Thymus (tissue), 11 donors: ENCODE measurements around the gene CDK3. TPM values are rescaled to one million over a fixed set of nuclear protein-coding genes. Genes with fewer than 3 reads are reported as not detected.

ENCODE experiments used
- DNase-seq, 9 donors: peaks; one replicate each; pipeline ENCODE4 v3.0.0-alpha.2; 2013; ENCODE audit warnings: low spot score in 9 of 9, low read depth in 6 of 9, missing footprints in 1 of 9
- H3K27ac ChIP-seq, 2 donors: one replicate each; pipeline ENCODE4 v1.5.1; 2013; ENCODE audit warnings: control low read depth in 1 of 2, low read depth in 1 of 2, low read length in 1 of 2, mild to moderate bottlenecking in 1 of 2, moderate library complexity in 1 of 2
- H3K27me3 ChIP-seq, 2 donors: one replicate each; pipeline ENCODE4 v1.5.1; 2013; ENCODE audit warnings: low read length in 1 of 2; ENCODE audit not compliant: control insufficient read depth in 2 of 2, insufficient read depth in 1 of 2
- H3K36me3 ChIP-seq, 2 donors: one replicate each; pipeline ENCODE4 v1.5.1; 2013; ENCODE audit warnings: low read length in 1 of 2, mild to moderate bottlenecking in 1 of 2, moderate library complexity in 1 of 2; ENCODE audit not compliant: control insufficient read depth in 2 of 2, insufficient read depth in 2 of 2
- H3K4me1 ChIP-seq, 2 donors: one replicate each; pipeline ENCODE4 v1.5.1; 2013; ENCODE audit warnings: low read length in 2 of 2; ENCODE audit not compliant: control insufficient read depth in 2 of 2, insufficient read depth in 2 of 2
- H3K4me3 ChIP-seq, 2 donors: one replicate each; pipeline ENCODE4 v1.5.1; 2013; ENCODE audit warnings: low read length in 2 of 2, control low read depth in 1 of 2, mild to moderate bottlenecking in 1 of 2
- H3K9me3 ChIP-seq, 2 donors: one replicate each; pipeline ENCODE4 v1.5.1; 2013; ENCODE audit warnings: low read length in 1 of 2, mild to moderate bottlenecking in 1 of 2; ENCODE audit not compliant: control insufficient read depth in 2 of 2, insufficient read depth in 1 of 2
- WGBS: extraction: QIAGEN DNeasy Blood & Tissue Kit; methylation state at CpG from one replicate; pipeline ENCODE4 v1.1.7; 2013; 5-methylcytosine and 5-hydroxymethylcytosine counted together
- polyA plus RNA-seq: library from polyadenylated mRNA; stranded (reverse); fragments of 200-250 nt; gene quantifications from one replicate; pipeline ENCODE4 v1.2.3, GENCODE V29; 2013
- total RNA-seq: library from RNA; stranded (reverse); fragments of 120-200 nt; gene quantifications from one replicate; pipeline ENCODE4 v1.2.4, GENCODE V29; 2013
- donor health status: healthy.

Gene CDK3
- total and polyA plus RNA-seq, 2 donors, result 3.2 to 31.8 TPM

DNA sequence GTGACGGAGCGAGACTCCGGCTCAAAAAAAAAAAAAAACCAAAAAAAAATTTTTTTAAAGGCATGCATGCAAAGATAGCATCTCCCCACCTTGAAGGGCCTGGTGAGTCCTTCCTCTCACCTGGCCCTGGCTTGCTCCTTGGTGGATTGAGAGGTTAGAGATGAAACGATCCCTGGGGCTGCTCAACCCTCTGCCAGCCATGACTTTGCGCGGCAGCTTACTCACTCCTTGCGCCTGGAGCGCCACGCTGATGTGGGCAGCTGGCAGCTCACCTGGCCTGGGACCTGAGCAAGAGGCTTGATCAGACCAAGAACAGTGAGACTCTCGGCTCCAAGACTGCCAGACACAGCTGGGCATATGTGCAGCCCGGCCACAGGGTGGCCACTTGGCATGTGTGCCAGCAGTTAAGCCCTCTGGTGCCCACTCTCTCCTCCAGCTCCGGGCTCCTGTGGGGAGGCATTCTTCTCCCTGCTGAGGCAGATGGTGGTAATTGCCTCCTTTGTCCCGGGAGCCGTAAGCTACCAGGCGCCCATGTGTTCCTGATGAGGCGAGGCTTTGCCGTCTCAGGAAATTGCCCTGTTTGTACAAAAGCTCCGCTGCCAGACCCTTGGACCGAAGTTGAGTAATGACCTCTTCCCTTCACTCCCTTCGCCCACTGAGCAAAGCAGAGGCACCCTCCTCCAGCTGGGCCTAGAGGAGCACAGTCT is 31.6 kb downstream of the CDK3 start:
- no peaks in the 10 kb centered on the region for H3K27me3 ChIP-seq
- WGBS, result 96% methylated on average over 20 of the region's 20 CpGs
- no peak overlapping the region for H3K4me3 ChIP-seq
- peaks cover 7 to 8% of the 10 kb centered on the region in 2 donors for H3K36me3 ChIP-seq
- peaks cover 0 to 10% of the 10 kb centered on the region in 2 donors for H3K9me3 ChIP-seq
- no peak overlapping the region for H3K27ac ChIP-seq
- H3K4me1 ChIP-seq, result peaks cover 7 to 29% of the 10 kb centered on the region in 2 donors
- no peak for DNase-seq

GRCh38 chr17:76032780-76033108 is 32.1 kb downstream of the CDK3 start:
- 99% methylated on average over 5 of the region's 5 CpGs for WGBS
- Histone ChIP-seq H3K27me3 (no peaks in the 10 kb centered on the region), H3K4me3 (no peak overlapping the region), H3K9me3 (peaks cover 0 to 10% of the 10 kb centered on the region in 2 donors), H3K36me3 (peaks cover 7 to 8% of the 10 kb centered on the region in 2 donors), H3K4me1 (peaks cover 7 to 25% of the 10 kb centered on the region in 2 donors), H3K27ac (no peak overlapping the region)
- DNase-seq, result no peak

DNA sequence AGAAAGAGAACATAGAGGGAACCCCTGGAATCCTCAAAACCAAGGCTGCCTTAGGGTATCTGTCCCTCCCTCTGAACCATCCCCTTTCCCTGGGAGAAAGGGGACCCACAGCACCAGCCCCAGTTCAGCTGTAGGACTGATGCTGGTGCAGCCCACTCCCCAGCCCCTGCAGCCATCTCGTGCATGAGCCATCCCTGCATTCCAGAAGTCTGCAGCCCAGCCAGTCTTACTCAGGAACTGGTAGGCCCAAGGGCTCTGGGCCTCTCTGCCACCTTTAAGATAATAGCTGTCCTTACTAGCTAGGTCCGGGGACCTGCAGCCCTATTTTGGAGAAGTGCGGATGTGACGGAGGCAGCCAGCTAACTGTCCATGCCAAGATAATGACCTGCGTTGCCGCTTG is 32.5 kb downstream of the CDK3 start:
- WGBS, result 99% methylated on average over 6 of the region's 6 CpGs
- H3K27ac ChIP-seq, result no peak overlapping the region

GRCh38 chr17:76034428-76035350 is 34.0 kb downstream of the CDK3 start:
- H3K27ac ChIP-seq, result no peak overlapping the region
- H3K4me1 ChIP-seq, result peaks cover 2 to 8% of the 10 kb centered on the region in 2 donors
- DNase-seq, result no peak
- H3K4me3 ChIP-seq, result no peak overlapping the region
- 94% methylated on average over 13 of the region's 13 CpGs for WGBS
- H3K36me3 ChIP-seq, result peaks cover 20 to 23% of the 10 kb centered on the region in 2 donors
- H3K9me3 ChIP-seq, result peaks cover 0 to 10% of the 10 kb centered on the region in 2 donors
- H3K27me3 ChIP-seq, result no peaks in the 10 kb centered on the region

More for the DNA sequence above, 32.5 kb downstream of the CDK3 start:
- Histone ChIP-seq H3K4me3 (no peak overlapping the region), H3K27me3 (no peaks in the 10 kb centered on the region), H3K36me3 (peaks cover 7 to 8% of the 10 kb centered on the region in 2 donors), H3K4me1 (peaks cover 7 to 24% of the 10 kb centered on the region in 2 donors), H3K9me3 (peaks cover 0 to 10% of the 10 kb centered on the region in 2 donors)
- DNase-seq, result no peak

- peaks cover 0 to 10% of the 10 kb centered on the region in 2 donors for H3K9me3 ChIP-seq
- DNase-seq, result no peak
- H3K27ac ChIP-seq, result no peak overlapping the region
- H3K4me1 ChIP-seq, result peaks cover 0 to 3% of the 10 kb centered on the region in 2 donors
- 95% methylated on average over 22 of the region's 22 CpGs for WGBS
- no peaks in the 10 kb centered on the region for H3K27me3 ChIP-seq
- H3K4me3 ChIP-seq, result no peak overlapping the region
- peaks cover 40 to 43% of the 10 kb centered on the region in 2 donors for H3K36me3 ChIP-seq
These were observed 36.0 kb downstream of the CDK3 start for GRCh38 chr17:76036497-76037261.

GRCh38 chr17:76038050-76038449 is 37.4 kb downstream of the CDK3 start:
- peaks cover 0 to 4% of the 10 kb centered on the region in 2 donors for H3K9me3 ChIP-seq
- H3K27ac ChIP-seq, result no peak overlapping the region
- H3K4me3 ChIP-seq, result no peak overlapping the region
- H3K4me1 ChIP-seq, result peaks cover 0 to 3% of the 10 kb centered on the region in 2 donors
- H3K36me3 ChIP-seq, result peaks cover 47 to 54% of the 10 kb centered on the region in 2 donors
- no peak for DNase-seq
- 97% methylated on average over 3 of the region's 3 CpGs for WGBS
- no peaks in the 10 kb centered on the region for H3K27me3 ChIP-seq

DNA sequence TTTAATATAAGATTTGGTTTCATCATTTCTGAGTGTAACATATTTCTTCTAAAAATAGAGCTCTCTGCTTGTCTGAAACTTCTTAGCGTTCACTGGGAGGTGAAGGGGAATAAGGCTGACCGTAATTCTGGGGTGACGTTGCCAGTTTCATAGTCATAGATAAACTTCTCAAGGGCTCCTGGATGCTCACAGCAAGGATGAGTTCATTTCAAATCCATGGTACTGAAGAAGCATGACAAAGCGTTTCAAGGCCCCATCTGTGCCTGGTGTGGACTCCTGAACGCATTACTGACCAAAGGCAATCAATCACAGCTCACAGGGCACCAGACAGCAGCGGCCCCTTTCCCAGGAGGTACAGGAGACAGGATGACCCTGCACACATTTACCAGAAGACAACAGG is 38.5 kb downstream of the CDK3 start:
- H3K4me1 ChIP-seq, result peaks cover 0 to 3% of the 10 kb centered on the region in 2 donors
- no peak for DNase-seq
- H3K27me3 ChIP-seq, result no peaks in the 10 kb centered on the region
- H3K4me3 ChIP-seq, result no peak overlapping the region
- no peak overlapping the region for H3K27ac ChIP-seq
- WGBS, result 95% methylated on average over 6 of the region's 6 CpGs
- H3K36me3 ChIP-seq, result peaks cover 58 to 64% of the 10 kb centered on the region in 2 donors
- H3K9me3 ChIP-seq, result no peaks in the 10 kb centered on the region

DNA sequence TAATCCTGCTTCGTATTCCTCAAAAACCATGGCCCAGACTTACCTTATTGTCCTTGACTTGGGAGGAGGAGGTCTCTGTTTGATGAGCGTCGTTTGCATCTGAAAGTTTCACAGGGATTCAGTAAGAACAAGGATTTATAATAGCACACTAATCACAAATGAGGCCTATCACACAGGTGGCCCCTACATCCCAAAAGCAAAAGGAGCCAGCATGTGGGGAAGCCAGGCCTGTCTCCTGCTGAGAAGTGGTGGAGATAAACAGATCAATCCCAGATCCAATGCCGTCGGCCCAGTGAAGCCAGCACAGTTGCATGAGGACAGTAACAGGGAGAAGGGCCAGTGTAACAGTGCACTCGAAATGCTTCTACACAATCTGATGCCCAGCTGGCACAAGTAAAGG is 39.7 kb downstream of the CDK3 start:
- WGBS, result 94% methylated on average over 6 of the region's 6 CpGs
- Histone ChIP-seq H3K36me3 (peaks cover 70 to 77% of the 10 kb centered on the region in 2 donors), H3K4me1 (no peaks in the 10 kb centered on the region), H3K27me3 (no peaks in the 10 kb centered on the region), H3K9me3 (no peaks in the 10 kb centered on the region), H3K27ac (no peak overlapping the region), H3K4me3 (no peak overlapping the region)
- DNase-seq, result no peak
